CD4-positive, alpha-beta T cell treated with Interferon alpha-2 for 1 hour (primary cell): Measurements from ENCODE around the gene UEVLD.

ENCODE experiments used
- DNase-seq, 2 donors: peaks; one replicate each; pipeline ENCODE4 v3.0.0-alpha.2; 2020 to 2022

UEVLD gene

DNA sequence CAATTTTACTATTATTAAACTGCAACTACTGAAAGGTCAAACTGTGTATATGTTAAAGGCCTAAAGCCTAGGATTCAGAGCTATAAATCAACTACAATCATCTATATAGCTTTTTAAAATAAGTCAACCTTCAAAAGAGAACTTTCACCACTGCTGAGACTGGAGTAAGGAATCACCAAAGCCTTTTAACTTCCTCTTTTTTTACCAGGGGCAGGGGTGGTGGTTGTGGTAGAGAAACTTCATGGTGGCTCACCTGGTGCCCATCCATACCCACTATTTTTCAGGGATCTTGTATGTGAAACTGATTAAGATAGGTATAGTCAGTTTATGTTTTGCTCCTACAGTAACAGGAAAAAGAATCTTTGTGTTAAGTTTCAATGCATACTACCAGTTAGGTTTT, 93.3 kb downstream of the UEVLD start:
- no peak for DNase-seq

DNA sequence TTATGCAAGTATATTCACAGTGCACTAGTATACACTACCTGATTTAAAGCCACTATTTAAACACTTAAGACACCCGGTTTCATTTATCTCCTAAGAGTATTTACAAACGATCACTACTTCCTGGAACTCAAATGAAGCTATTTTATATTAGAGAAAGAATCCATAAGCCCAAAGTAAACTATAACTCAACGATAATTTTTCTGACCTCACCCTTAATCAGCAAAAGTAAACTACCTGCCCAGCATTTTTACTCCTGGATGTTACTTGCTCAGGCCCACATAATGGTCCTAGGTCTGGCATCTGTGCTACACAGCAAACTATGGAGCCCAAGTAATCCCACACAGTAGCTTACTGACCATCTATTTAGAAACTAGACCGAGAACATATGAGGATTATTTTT, 95.2 kb downstream of the UEVLD start:
- DNase-seq = no peak

DNA sequence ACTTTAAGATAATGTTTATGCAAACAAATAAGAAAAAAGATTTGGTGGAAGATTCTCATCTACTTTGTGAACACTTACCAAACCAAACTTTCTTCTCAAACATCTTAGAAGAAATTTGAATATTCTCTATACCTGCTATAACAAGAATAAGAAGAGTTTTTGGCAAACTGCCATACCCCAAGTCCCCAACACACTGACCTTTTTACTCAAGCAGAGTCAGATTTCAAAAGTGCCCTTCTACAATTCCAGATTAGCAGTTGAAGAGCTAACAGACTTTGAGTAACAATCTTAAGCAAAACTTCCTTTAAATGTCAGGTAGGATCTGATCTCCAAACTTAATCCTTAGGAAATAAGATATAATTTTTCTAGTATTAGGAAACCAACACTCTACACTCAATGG, 95.6 kb downstream of the UEVLD start:
- no peak for DNase-seq

DNA sequence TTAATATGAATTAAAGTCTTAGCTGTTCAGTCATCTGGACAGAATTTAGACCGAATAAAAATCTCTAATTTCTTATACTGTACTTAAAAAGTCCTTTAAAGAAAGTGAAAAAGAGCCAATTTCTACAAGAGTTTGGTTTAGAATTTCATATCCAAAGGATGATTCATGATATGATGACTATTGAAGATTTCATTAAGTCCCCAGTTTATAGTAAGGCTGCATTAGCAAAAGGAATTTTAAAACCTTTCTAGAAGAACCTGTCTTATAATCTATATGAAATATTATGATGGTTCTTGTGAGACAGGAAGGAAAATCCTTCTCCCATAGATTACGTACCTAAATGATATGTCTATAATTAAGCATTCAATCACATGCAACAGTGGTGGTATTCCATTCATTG, 96.6 kb downstream of the UEVLD start:
- no peak for DNase-seq

DNA sequence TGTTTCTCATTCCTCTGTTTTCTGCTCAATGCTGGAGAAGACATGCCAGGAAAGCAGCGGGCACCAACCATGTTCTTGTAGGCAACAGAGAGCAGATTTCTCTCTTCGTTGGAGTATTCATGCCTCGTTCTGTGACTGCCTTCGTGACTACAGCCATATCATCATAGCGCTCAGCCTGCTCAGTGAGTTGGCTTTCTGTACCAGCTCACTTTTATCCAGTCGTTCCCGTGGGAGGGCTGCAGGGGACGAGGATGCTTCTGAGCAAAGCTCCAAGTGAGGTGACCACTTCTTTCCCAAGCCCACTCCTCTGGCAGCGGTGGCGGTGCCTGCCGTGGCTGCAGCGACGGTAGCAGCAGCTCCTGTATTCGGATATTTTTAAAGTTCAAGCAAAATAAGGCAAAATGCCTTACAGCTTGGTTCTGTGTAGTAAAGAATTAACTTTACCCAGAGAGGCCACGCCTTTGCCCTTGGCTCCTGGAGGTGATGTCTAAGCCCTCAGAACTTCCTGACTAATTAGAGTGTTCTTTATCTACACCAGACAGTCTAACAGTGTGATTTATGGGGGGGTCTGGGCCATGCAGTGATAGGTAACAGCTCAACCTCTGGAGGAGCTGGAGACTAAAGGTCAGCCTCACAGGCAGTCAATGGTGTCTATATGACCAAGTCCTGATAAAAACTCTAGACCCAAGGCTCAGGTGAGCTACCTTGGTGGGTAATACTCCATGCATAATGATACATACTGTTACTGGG, 97.6 kb downstream of the UEVLD start:
- DNase-seq = no peak

DNA sequence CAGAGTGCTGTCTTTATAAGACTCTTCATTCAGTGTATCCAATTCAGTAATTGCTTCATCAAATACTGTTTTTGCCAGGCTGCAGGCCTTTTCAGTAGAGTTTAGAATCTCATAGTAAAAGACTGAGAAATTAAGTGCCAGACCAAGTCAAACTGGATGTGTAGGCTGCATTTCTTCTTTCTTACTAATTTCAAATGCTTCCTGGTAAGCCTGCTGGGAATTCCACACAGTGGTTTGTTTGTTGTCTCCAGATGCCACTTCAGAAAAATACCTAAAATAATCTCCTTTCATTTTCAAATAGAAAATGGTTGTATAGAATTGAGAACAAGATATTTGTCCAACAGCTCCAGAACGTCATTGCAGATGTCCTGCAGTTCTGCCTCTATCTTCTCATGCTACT, 98.2 kb downstream of the UEVLD start:
- no peak for DNase-seq

DNA sequence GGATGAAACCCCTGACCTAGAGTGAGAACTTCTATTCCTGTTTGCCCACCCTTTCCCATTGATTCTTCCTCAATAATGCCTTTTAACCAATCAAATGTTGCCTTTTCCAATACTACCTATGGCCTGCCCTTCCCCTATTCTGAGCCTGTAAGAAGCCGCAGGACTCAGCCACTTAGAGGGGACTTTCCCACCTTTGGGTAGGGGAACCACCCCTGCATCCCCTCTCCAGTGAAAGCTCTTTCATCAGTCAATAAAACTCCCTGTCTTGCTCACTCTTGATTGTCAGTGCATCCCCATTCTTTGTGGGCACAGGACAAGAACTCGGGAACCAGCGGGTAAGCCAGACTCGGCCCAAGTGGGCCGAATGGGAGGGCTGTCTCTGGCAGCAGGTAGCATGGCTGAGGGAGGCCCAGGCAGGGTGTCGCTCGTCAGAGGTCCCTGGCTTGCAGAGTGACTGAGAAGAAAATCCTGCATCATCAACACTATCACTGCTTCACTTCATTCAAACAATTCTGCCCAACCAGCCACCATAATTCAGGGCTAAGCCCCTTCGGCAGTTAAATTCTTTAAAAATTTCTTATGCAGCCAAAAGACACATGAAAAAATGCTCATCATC, 102.5 kb downstream of the UEVLD start:
- DNase-seq = no peak
